Tibial artery (tissue), 4 donors: ENCODE data around the gene FHL3.

Source experiments
- DNase-seq, 2 donors: peaks; one replicate each; pipeline ENCODE4 v3.0.0-alpha.2; 2019
- H3K27ac ChIP-seq, 2 donors: fragments of 200-600 bp; sonication (generic) in 1 of 2; 1 replicate in 1 of 2; 2 replicates in 1 of 2; pipeline ENCODE4 v1.5.1; 2018 to 2019; ENCODE audit warnings: mild to moderate bottlenecking in 1 of 2
- H3K27me3 ChIP-seq, 2 donors: fragments of 200-600 bp; sonication (generic) in 1 of 2; one replicate each; pipeline versions ENCODE4 v1.5.1 to v1.6.0; 2016 to 2019
- H3K36me3 ChIP-seq, 3 donors: fragments of 200-600 bp; sonication (generic) in 2 of 3; one replicate each; pipeline ENCODE4 v1.5.1; 2016 to 2019; ENCODE audit warnings: mild to moderate bottlenecking in 2 of 3
- H3K4me1 ChIP-seq, 4 donors: fragments of 200-600 bp; sonication (generic) in 2 of 4; 1 replicate in 3 of 4; 2 replicates in 1 of 4; pipeline ENCODE4 v1.5.1; 2016 to 2019
- H3K4me3 ChIP-seq, 2 donors: fragments of 200-600 bp; sonication (generic) in 1 of 2; 1 replicate in 1 of 2; 2 replicates in 1 of 2; pipeline ENCODE4 v1.5.1; 2018 to 2019; ENCODE audit warnings: mild to moderate bottlenecking in 2 of 2
- H3K9me3 ChIP-seq, 3 donors: fragments of 200-600 bp; sonication (generic) in 1 of 3; one replicate each; pipeline ENCODE4 v1.5.1; 2016 to 2019
- intact Hi-C: fragments of 100-400 bp; cut with DNase I; formaldehyde crosslinking; loops from one replicate; pipeline ENCODE4 v1.15.0; 2023; ENCODE audit warnings: low total_unique reads
- TF ChIP-seq, protein P1 (sequence below), 2 experiments: fragments of 200-600 bp in 1 of 2; fragments of 450-650 bp in 1 of 2; IDR thresholded peaks; one replicate each; pipeline ENCODE4 v1.5.1; 2017 to 2019; ENCODE audit warnings: antibody characterized with exemption in 2 of 2, mild to moderate bottlenecking in 1 of 2, moderate library complexity in 1 of 2

The FHL3 gene

DNA sequence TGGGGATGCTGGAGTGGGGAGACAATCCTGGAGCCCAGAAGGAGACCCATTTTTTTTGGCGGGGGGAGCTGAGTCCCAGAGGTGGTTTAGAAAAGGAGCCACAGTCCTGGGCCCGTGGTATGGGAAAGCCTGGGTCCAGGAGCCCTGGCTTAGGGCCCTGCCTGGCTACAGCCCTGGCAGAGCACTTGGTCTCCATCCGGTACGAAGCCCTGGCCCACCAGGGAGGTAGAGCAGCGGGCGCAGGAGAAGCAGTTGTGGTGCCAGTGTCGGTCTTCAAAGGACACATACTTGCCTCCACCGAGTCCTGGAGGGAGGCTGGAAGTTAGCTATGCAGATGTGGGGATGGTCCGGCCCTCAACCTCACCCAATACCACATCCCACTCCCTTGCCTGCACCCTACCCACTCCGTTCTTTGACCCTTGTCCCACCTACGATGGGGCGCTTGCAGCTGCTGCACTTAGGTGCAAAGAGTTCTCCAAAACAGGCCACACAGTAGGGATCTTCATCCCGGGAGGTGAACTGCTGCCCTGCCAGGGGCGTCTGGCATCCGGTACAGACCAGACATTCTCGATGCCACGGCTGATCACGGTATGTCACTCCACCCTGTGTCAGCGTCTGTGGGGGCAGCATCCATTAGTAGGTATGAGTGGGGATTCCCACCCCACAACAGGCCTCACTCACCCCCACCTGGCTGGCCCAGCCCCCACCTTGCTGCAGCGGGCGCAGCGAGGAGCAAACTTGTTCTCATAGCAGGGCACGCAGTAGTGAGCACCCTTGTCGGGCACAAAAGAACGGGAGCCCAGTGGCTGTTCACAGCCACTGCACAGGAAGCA is 7.8 kb downstream of the FHL3 start:
- intact Hi-C loops, result no loop called here
- Histone ChIP-seq H3K27me3 (no peaks in the 10 kb centered on the region), H3K36me3 (peaks cover 0 to 23% (median 19%) of the 10 kb centered on the region in 3 donors), H3K4me3 (no peak overlapping the region), H3K9me3 (no peaks in the 10 kb centered on the region), H3K4me1 (peaks cover 15 to 76% (median 58%) of the 10 kb centered on the region in 4 donors), H3K27ac (peak overlapping the region; percentile 93 to 98)
- peak in 1 of 2 donors; percentile 63 for DNase-seq
- TF ChIP-seq, protein P1, sequence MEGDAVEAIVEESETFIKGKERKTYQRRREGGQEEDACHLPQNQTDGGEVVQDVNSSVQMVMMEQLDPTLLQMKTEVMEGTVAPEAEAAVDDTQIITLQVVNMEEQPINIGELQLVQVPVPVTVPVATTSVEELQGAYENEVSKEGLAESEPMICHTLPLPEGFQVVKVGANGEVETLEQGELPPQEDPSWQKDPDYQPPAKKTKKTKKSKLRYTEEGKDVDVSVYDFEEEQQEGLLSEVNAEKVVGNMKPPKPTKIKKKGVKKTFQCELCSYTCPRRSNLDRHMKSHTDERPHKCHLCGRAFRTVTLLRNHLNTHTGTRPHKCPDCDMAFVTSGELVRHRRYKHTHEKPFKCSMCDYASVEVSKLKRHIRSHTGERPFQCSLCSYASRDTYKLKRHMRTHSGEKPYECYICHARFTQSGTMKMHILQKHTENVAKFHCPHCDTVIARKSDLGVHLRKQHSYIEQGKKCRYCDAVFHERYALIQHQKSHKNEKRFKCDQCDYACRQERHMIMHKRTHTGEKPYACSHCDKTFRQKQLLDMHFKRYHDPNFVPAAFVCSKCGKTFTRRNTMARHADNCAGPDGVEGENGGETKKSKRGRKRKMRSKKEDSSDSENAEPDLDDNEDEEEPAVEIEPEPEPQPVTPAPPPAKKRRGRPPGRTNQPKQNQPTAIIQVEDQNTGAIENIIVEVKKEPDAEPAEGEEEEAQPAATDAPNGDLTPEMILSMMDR (IDR thresholded peaks at IDR 0.05), result no peak

DNA sequence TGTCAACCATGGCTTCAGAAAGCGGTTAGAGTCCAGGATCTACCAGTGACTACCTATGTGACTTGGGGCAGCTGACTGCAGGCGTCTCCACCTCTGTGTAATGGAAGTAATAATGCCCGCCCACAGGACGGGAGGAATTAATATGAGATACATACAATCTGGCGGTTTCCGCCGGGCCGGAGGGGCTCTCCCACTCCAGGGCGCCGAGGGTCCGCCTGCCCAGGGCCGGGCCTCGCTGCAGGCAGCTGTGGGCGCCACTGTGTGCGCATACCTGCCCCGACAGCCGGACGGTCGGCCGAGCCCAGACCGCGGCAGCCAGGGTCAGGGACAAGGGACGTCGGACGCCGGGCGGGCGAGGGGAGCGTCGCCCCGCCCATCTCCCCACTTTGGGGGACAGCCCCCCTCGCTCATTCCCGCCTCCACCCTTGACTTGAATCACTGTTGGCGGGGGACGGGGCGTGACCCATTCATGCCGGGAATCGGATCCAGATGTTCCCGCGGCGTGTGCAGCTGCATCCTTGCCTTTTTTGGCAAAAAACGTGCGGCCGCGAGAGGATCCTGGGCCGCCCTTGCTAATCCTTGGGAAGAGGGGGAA is 9.5 kb downstream of the FHL3 start:
- TF ChIP-seq, protein P1 (IDR thresholded peaks at IDR 0.05), result no peak
- Histone ChIP-seq H3K36me3 (peaks cover 0 to 23% (median 19%) of the 10 kb centered on the region in 3 donors), H3K9me3 (no peaks in the 10 kb centered on the region), H3K27ac (peak overlapping the region; percentile 93 to 98), H3K4me1 (peaks cover 11 to 60% (median 43%) of the 10 kb centered on the region in 4 donors), H3K4me3 (peak overlapping the region; percentile 65 to 67), H3K27me3 (no peaks in the 10 kb centered on the region)
- DNase-seq, result peak; percentile 68 to 91
- intact Hi-C loops, result no loop called here

DNA sequence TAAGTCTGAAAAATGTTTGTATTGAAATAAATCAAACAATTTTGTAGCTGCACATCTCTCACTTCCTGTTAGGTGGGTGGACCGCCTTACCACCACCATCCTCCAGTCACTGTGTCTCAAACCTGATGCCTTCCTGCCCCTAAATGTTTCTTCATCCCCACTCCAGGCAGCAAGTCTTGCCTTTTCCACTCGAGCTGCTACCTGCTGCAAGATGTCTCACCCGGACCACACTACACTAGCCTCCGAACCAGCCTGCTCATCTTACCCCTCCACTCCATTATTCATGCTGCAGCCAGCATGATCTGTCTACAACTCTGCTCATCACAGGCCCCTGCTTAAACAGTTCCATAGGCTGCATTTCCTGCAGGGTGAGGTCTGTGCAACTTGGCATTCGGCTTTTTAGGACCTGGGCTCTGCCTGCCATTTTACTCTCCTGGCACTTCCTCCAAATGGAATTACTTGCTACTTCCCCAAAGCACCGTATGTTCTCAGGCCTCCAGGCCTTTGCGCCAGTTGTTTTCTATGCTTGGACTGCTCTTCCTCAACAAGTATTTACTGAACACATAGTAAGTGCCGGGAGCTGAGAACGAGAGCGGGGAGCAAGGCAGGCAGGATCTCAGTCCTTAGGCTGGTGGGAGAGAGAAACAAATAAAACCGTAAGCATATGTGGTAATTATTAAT is 10.3 kb downstream of the FHL3 start:
- H3K4me3 ChIP-seq, result peak overlapping the region; percentile 65 to 67
- peak overlapping the region; percentile 93 to 98 for H3K27ac ChIP-seq
- H3K4me1 ChIP-seq, result peaks cover 9 to 59% (median 39%) of the 10 kb centered on the region in 4 donors
- H3K9me3 ChIP-seq, result no peaks in the 10 kb centered on the region
- no peaks in the 10 kb centered on the region for H3K27me3 ChIP-seq
- H3K36me3 ChIP-seq, result peaks cover 0 to 23% (median 19%) of the 10 kb centered on the region in 3 donors
- DNase-seq, result no peak
- intact Hi-C loops, result no loop called here
- TF ChIP-seq, protein P1 (IDR thresholded peaks at IDR 0.05), result no peak

DNA sequence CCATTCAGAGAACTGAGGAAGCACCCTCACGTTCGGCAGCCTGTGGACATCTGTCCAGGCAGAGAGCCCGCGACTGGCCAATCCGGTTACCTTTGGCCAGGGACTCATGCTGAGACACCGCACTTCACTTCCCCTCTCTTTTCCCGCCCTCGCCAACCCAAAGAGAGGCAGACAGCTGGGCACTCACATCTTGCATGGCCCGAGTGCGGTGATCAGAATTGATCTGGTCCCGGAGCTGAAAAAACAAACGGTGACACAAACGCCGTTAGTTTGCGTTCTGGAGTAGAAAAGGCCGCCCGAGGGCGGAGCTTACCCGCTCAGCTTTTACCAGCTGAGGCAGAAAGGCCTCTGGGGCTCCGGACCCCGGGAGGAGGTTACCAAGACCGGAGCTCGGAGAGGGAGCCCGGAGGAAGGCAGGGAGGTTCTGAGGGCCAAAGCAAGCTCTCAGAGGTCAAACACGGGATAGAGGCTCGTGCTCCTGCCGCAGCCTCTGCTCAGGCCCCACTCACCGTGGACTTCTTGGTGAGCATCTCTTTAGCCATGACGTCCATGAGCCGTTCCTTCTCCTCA is 15.9 kb downstream of the FHL3 start:
- DNase-seq, result no peak
- TF ChIP-seq, protein P1 (IDR thresholded peaks at IDR 0.05), result no peak
- peaks cover 26 to 32% (median 29%) of the 10 kb centered on the region in 3 donors for H3K36me3 ChIP-seq

DNA sequence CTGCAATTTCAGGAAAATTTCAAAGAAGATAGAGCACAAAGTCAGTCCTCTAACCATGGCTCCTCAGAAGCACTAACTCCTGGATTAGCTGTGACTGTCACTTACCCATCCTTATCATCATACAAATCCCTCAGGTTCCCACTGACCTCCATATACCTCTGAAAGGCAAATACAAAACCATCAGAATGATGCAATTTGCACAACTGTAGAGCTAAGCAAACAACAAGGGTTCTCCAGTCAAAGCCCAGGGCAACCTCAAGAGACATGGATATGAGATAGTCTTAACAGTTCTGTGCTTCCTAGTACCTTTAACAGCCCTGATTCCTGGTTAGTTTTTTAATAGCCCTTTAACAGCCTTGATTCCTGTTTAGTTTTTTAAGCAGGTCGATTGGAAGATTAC is 17.6 kb downstream of the FHL3 start:
- TF ChIP-seq, protein P1 (IDR thresholded peaks at IDR 0.05), result no peak
- no peak for DNase-seq
- Histone ChIP-seq H3K27me3 (no peaks in the 10 kb centered on the region), H3K4me3 (no peak overlapping the region), H3K4me1 (peaks cover 0 to 23% (median 14%) of the 10 kb centered on the region in 4 donors), H3K27ac (no peak overlapping the region), H3K9me3 (no peaks in the 10 kb centered on the region), H3K36me3 (peaks cover 42 to 50% (median 46%) of the 10 kb centered on the region in 3 donors)
- intact Hi-C loops, result no loop called here

More for the DNA sequence above, 15.9 kb downstream of the FHL3 start:
- intact Hi-C loops, result no loop called here
- Histone ChIP-seq H3K4me3 (peak overlapping the region; percentile 88 to 90), H3K4me1 (peaks cover 0 to 23% (median 14%) of the 10 kb centered on the region in 4 donors), H3K27me3 (no peaks in the 10 kb centered on the region), H3K27ac (peak overlapping the region; percentile 79 to 82), H3K9me3 (no peaks in the 10 kb centered on the region)
